ENCODE measurements around the gene CCZ1B.
"Not testable (repeated sequence)": the region's sequence is repeated elsewhere in the genome, so short reads cannot be mapped to it uniquely, and the experiment has no call there.

Gene CCZ1B

DNA sequence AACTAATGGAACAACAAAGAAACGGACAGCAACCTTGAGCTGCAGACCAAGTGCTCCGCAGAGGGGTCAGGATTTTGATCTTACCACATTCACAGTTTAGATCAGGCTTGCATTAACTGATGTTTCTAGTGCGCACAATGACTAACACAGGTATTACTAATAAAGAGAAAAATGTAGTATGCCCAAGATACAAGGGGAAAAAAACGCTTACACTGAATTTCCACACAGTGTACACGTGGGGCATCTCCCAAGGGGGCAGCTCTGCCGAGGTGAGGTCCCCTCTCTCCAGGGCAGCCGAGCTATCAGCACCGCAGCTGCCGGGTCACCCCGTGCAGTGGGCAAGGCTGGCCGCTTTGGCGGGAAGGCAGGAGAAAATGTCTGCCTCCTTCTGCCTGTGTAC is 26.2 kb downstream of the CCZ1B start:
- DNase-seq (ENCODE audit: extremely low spot score); CTCF ChIA-PET; POLR2A ChIA-PET: not testable (repeated sequence)

DNA sequence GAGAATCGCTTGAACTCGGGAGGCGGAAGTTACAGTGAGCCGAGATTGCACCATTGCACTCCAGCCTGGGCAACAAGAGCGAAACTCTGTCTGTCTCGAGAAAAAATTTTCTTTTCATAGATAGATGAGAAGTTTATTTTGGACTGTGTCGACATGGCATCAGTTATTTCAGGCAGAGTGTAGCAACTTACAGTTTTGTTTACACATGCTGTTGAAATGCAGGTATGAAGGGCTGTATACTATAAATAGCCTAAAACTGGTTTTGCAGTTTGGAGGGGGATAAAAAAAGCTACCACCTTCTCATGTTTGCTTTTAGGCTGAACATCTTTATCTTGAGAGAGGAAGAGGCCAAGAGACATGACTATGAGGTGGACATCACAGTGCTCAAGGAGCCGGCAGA is 28.0 kb downstream of the CCZ1B start:
- CTCF ChIA-PET, POLR2A ChIA-PET: not testable (repeated sequence)

GRCh38 chr7:6797218-6797617 is 28.9 kb downstream of the CCZ1B start:
- DNase-seq (ENCODE audit: extremely low spot score); CTCF ChIA-PET; POLR2A ChIA-PET: not testable (repeated sequence)

More for the DNA sequence above, 28.0 kb downstream of the CCZ1B start:
- DNase-seq (ENCODE audit: extremely low spot score), result not testable (repeated sequence)

DNA sequence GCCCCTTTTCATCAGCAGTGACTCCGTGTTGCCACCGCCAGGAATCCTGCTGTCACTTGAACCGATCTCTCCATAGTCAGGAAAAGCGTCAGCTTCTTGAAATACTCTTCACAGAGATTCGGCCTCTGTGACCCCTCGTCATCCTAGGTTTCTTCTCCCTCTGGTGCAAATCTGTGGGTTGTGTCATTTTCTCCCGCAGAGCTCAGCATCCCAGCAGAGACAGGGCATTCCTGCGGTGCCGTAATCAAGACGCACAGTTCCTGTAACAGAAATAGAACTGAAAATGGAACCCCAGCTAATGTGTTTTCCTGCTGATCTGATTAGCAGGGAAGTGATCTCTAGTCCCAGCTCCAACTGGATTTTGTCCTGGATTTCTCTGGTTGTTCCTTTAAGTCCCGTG is 31.8 kb downstream of the CCZ1B start:
- DNase-seq (ENCODE audit: extremely low spot score); CTCF ChIA-PET; POLR2A ChIA-PET: not testable (repeated sequence)

DNA sequence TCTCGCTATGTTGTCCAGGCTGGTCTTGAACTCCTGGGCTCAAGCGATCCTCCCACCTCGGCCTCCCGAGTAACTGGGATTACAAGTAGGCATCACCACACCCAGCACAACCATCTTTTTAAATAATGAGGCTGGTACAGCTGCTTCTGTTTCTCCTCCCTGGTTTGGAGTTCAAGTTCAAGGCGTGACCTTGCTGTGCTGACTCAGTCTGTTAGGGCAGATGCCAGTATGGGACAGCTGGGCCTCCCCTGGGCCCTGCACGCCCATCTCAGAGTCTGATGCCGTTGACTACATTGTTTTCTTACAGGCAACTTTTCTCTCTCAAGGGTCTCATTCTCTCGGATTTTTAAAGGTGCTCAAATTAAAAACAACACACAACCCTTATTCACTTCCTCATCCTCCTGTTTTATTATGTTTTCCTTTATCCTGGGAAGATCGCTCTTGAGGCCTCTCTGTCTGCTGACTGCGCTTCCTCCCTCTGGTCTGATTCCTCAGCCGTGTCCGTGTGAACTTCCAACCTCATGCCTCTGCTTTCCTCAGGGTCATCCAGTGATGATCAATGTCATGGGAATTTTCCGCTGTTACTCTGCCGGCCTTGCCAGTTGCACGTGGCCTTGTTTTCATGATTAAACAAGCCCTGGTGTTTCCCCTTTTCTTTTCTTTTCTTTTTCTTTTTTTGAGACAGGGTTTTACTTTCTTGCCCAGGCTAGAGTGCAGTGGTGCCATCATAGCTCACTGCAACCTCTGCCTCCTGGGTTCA is 33.8 kb downstream of the CCZ1B start:
- DNase-seq (ENCODE audit: extremely low spot score); CTCF ChIA-PET; POLR2A ChIA-PET: not testable (repeated sequence)

DNA sequence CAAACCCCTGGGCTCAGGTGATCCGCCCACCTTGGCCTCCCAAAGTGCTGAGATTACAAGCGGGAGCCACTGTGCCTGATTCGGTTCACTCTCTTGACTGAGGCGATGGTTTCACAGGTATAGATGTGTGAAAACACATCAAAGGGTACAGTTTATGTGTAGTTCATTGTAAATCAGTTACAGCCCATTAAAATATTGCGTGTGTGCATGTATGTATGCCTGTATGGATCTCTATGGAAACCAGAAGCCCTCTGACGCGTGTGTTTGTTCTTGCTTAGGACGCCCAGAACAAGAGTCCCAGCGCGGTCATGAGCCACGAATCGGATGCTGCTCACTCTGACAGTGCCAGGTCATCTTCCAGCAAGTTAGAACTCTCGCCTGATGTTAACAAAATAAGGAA is 36.7 kb downstream of the CCZ1B start:
- CTCF ChIA-PET; POLR2A ChIA-PET; DNase-seq (ENCODE audit: extremely low spot score): not testable (repeated sequence)

DNA sequence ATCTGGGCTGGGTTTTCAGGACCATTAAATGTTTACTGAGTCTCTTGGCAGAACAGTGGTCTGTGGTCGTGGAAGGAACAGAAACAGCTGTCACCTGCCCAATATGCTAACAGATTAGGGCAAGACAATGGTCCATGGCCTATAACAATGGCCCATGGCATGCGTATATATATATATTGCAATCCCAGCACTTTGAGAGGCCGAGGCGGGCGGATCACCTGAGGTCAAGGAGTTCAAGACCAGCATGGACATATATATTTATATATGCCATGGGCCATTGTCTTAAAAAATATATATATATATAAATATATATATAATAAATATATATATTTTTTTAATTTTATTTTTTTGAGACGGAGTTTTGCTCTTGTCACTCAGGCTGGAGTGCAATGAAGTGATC is 44.5 kb downstream of the CCZ1B start:
- POLR2A ChIA-PET; DNase-seq (ENCODE audit: extremely low spot score); CTCF ChIA-PET: not testable (repeated sequence)

DNA sequence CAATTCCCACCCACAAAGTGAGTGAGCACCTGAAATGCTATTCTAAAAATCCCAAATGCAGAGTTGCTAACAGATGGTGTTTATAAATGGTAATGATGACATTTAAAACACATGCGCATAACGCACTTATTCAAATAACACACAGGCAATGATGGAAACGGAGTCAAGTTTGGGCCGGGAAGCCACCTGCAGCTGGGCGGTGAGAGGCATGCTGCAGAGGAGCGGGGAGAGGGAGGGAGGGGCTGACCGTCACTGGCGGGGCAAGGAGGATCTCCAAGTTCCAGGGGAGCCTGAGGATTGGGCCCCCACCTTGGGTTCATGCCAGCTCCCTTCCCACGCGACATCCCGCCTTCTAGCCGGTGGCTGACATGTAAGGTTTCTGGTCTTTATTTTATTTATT is 64.9 kb downstream of the CCZ1B start:
- CTCF ChIA-PET; DNase-seq (ENCODE audit: extremely low spot score); POLR2A ChIA-PET: not testable (repeated sequence)

GRCh38 chr7:6753964-6754363 is 72.1 kb downstream of the CCZ1B start, which contains the start of gene RSPH10B2:
RSPH10B2 (plus strand) TSS chr7:6754103; CDS start chr7:6757678, 3,575 bp downstream.
- POLR2A ChIA-PET; CTCF ChIA-PET; DNase-seq (ENCODE audit: extremely low spot score): not testable (repeated sequence)

DNA sequence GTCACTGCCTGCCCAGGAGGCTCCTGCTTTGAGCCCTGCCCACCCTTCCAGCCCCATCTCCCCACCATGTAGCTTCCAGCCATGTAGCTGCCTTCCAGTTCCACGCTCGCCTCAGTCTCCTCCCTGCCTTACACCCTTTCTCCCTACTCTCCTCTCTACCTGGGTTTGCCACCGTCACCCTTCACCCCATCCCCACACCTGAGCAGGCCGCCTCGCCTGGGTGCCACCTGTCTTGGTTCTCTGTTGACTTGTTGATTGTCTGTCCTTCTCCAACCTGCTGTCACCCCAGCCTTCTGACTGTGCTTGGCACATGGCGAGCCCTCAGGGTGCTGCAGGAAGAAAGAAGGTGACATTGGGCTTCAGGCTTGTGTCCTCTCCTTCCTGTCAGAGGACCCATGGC is 75.9 kb downstream of the CCZ1B start:
- CTCF ChIA-PET; POLR2A ChIA-PET; DNase-seq (ENCODE audit: extremely low spot score): not testable (repeated sequence)

GRCh38 chr7:6749335-6749734 is 76.7 kb downstream of the CCZ1B start:
- DNase-seq (ENCODE audit: extremely low spot score); POLR2A ChIA-PET; CTCF ChIA-PET: not testable (repeated sequence)

Data from HEK293T (cell line).